K562 (cell line): ENCODE measurements around the gene SYNJ2. TPM values are rescaled to one million over a fixed set of nuclear protein-coding genes. Genes with fewer than 3 reads are reported as not detected.

Experiments
- ARID3B ChIP-seq: fragments of 250-450 bp; sonication (Bioruptor Pico); IDR thresholded peaks from 2 replicates; pipeline ENCODE4 v1.4.0; 2020; ENCODE audit warnings: borderline replicate concordance
- CC2D1A ChIP-seq: fragments of 450-650 bp; IDR thresholded peaks from 2 replicates; pipeline ENCODE4 v1.6.1; 2017; ENCODE audit warnings: mild to moderate bottlenecking
- CHCHD3 ChIP-seq: fragments of 250-450 bp; sonication (Bioruptor Pico); IDR thresholded peaks from 2 replicates; pipeline ENCODE4 v2.1.2; 2022; ENCODE audit warnings: mild to moderate bottlenecking
- CHD1 ChIP-seq: fragments of 200-600 bp; sonication (generic); IDR thresholded peaks from one replicate; pipeline ENCODE4 v1.6.1; 2012; ENCODE audit warnings: mild to moderate bottlenecking, moderate library complexity, low read length, inconsistent platforms
- ERF ChIP-seq: fragments of 450-650 bp; formaldehyde crosslinking; IDR thresholded peaks from 2 replicates; pipeline ENCODE4 v1.4.0; 2020; ENCODE audit warnings: mild to moderate bottlenecking, mixed read lengths
- HDAC2 ChIP-seq: fragments of 450-650 bp; IDR thresholded peaks from 2 replicates; pipeline ENCODE4 v1.6.1; 2016; ENCODE audit warnings: mild to moderate bottlenecking
- NFYB ChIP-seq: IDR thresholded peaks from 2 replicates; pipeline ENCODE4 v1.6.1; 2011; ENCODE audit warnings: mild to moderate bottlenecking, moderate library complexity; ENCODE audit not compliant: insufficient read length; ENCODE audit errors: extremely low read depth
- NR2F6 ChIP-seq: fragments of 450-650 bp; formaldehyde crosslinking; IDR thresholded peaks from 2 replicates; pipeline ENCODE4 v1.4.0; 2020; ENCODE audit warnings: mild to moderate bottlenecking
- PTTG1 ChIP-seq: fragments of 450-650 bp; IDR thresholded peaks from 2 replicates; pipeline ENCODE4 v1.6.1; 2016; ENCODE audit warnings: low read depth, mild to moderate bottlenecking, missing genetic modification characterization, missing compliant biosample characterization
- ZNF12 ChIP-seq: sonication (generic); formaldehyde crosslinking; IDR thresholded peaks from 2 replicates; pipeline ENCODE4 v1.4.0; 2020; ENCODE audit warnings: mild to moderate bottlenecking, missing genetic modification reagents
- ZNF316 ChIP-seq: fragments of 450-650 bp; IDR thresholded peaks from 2 replicates; pipeline ENCODE4 v1.6.1; 2016
- ZNF436 ChIP-seq: fragments of 250-450, 450-650 bp; sonication (Bioruptor Pico); formaldehyde crosslinking; IDR thresholded peaks from 2 replicates; pipeline ENCODE4 v1.7.0; 2020; ENCODE audit warnings: mild to moderate bottlenecking
- ZNF639 ChIP-seq, 2 experiments: fragments of 200-800 bp in 1 of 2; sonication (Bioruptor generic) in 1 of 2; sonication (generic) in 1 of 2; formaldehyde crosslinking in 1 of 2; IDR thresholded peaks in 1 of 2; conservative IDR thresholded peaks in 1 of 2; 2 replicates each; pipeline versions ENCODE4 v1.5.0 to v1.6.1; 2016 to 2020; ENCODE audit warnings: missing compliant biosample characterization in 1 of 2, missing genetic modification characterization in 1 of 2, missing genetic modification reagents in 1 of 2
- ZNF830 ChIP-seq: fragments of 250-450 bp; sonication (Bioruptor Pico); IDR thresholded peaks from 2 replicates; pipeline ENCODE4 v1.5.0; 2021; ENCODE audit warnings: mild to moderate bottlenecking
- polyA plus RNA-seq, 8 experiments: library from polyadenylated mRNA; depleted of rRNA in 4 of 8; stranded (reverse) in 5 of 8; unstranded in 3 of 8; fragments of >200 nt; fragmentation: Nextera tagmentation in 2 of 8; fragmentation: Illumina TruSeq in 1 of 8; extraction: Ambion mirVana in 2 of 8; extraction: Trizol in 1 of 8; gene quantifications; 2 replicates each; pipeline versions ENCODE4 v1.2.1 to v1.2.3, GENCODE V29; 2011 to 2014; ENCODE audit warnings: inconsistent platforms in 1 of 8, missing spikeins in 1 of 8
- total RNA-seq, 7 experiments: library from RNA; depleted of rRNA in 6 of 7; stranded (reverse); fragments of >200 nt in 6 of 7; fragmentation: Illumina TruSeq in 2 of 7; extraction: Trizol in 2 of 7; gene quantifications; 2 replicates each; pipeline versions ENCODE4 v1.2.1 to v1.2.3, GENCODE V29; 2011 to 2021; ENCODE audit warnings: low replicate concordance in 1 of 7
- TF ChIP-seq, protein P1 (sequence below): sonication (generic); formaldehyde crosslinking; IDR thresholded peaks from 2 replicates; pipeline ENCODE4 v1.8.0; 2022; ENCODE audit warnings: mild to moderate bottlenecking, missing genetic modification reagents, borderline replicate concordance
- TF ChIP-seq, protein P2 (sequence below): fragments of 450-650 bp; IDR thresholded peaks from 2 replicates; pipeline ENCODE4 v1.6.1; 2016; ENCODE audit warnings: low read depth, mild to moderate bottlenecking, moderate library complexity
- TF ChIP-seq, protein P3 (sequence below): sonication (generic); formaldehyde crosslinking; IDR thresholded peaks from 2 replicates; pipeline ENCODE4 v1.9.0; 2022; ENCODE audit warnings: mild to moderate bottlenecking, missing genetic modification reagents
- TF ChIP-seq, protein P4 (sequence below), 2 experiments: fragments of 450-650 bp in 1 of 2; sonication (generic) in 1 of 2; formaldehyde crosslinking in 1 of 2; IDR thresholded peaks in 1 of 2; conservative IDR thresholded peaks in 1 of 2; 2 replicates each; pipeline versions ENCODE4 v1.6.1 to v1.8.1; 2016 to 2023; ENCODE audit warnings: mild to moderate bottlenecking in 2 of 2, moderate library complexity in 2 of 2, inconsistent platforms in 1 of 2, missing genetic modification reagents in 1 of 2

SYNJ2 gene
- total and polyA plus RNA-seq, 9 of the 15 experiments (the other 6 are each of a cell fraction or from before 2014, with no cell fraction given), result 3.0 to 27.7 (median 17.8) TPM

DNA sequence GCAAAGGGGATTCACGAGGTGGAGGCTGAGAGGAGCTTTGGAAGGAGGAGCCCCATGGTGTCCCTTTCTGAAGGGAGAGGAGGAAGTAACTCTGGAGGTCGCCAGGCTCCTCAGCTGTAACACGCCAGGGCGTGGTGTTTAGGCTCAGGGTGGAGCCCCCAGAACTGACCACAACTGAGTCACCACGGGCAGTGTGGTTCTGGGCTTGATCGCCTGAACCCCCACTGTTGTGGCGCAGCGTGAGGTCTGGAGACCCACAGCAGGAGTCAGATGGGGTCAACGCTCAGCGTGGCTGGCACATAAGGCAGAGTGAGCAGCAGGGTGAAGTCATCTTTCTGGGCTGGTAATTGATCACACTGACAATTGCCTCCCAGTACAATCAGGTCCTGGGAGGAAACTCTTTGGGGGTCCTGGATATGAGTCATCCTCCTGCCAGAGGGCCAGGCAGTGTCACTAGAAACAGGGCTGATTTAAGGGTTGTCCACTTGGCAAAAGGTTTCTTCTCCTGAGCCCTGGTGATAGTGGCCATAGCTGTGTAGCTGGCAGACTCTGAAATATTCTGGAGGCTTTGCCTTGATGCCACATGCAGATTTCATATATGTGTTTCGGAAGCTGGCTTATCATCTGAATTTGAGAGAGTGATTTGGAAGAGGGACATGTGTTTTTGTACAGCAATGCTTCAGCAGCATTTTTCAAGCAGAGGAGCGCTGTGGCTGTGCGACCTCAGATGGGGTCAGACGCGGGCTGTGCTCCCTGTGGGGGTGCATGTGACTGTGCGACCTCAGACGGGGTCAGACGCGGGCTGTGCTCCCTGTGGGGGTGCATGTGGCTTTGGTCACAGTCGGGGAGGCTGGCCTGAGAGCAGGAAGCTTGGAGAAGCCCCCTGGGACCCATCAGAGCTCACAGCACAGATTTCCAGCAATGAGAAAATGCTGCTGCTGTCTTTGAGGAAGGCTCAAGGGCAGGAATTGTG is 50.0 kb downstream of the SYNJ2 start (continued):
- TF ChIP-seq, protein P1, sequence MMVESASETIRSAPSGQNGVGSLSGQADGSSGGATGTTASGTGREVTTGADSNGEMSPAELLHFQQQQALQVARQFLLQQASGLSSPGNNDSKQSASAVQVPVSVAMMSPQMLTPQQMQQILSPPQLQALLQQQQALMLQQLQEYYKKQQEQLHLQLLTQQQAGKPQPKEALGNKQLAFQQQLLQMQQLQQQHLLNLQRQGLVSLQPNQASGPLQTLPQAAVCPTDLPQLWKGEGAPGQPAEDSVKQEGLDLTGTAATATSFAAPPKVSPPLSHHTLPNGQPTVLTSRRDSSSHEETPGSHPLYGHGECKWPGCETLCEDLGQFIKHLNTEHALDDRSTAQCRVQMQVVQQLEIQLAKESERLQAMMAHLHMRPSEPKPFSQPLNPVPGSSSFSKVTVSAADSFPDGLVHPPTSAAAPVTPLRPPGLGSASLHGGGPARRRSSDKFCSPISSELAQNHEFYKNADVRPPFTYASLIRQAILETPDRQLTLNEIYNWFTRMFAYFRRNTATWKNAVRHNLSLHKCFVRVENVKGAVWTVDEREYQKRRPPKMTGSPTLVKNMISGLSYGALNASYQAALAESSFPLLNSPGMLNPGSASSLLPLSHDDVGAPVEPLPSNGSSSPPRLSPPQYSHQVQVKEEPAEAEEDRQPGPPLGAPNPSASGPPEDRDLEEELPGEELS, result no peak
- no peak for TF ChIP-seq ZNF436
- TF ChIP-seq ERF (CRISPR knock-in tag), result 0 out of 2 replicates have a peak, but pooled peaks have one; percentile 37
- TF ChIP-seq, protein P2, sequence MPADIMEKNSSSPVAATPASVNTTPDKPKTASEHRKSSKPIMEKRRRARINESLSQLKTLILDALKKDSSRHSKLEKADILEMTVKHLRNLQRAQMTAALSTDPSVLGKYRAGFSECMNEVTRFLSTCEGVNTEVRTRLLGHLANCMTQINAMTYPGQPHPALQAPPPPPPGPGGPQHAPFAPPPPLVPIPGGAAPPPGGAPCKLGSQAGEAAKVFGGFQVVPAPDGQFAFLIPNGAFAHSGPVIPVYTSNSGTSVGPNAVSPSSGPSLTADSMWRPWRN, result no peak
- no peak for TF ChIP-seq CHCHD3 (CRISPR knock-in tag)
- TF ChIP-seq ARID3B (CRISPR knock-in tag), result no peak
- TF ChIP-seq NR2F6, result no peak
- no peak for TF ChIP-seq NFYB
- TF ChIP-seq CHD1, result no peak
- TF ChIP-seq ZNF639 (CRISPR knock-in tag; conservative IDR thresholded peaks at IDR 0.05 in 1 of 2, IDR thresholded peaks at IDR 0.05 in 1 of 2), result no peak
- no peak for TF ChIP-seq HDAC2
- TF ChIP-seq ZNF830 (CRISPR knock-in tag), result no peak
- no peak for TF ChIP-seq ZNF12 (CRISPR knock-in tag)
- peak; percentile 53 for TF ChIP-seq ZNF316
- TF ChIP-seq, protein P3, sequence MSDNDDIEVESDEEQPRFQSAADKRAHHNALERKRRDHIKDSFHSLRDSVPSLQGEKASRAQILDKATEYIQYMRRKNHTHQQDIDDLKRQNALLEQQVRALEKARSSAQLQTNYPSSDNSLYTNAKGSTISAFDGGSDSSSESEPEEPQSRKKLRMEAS (CRISPR knock-in tag), result peak; percentile 65
- TF ChIP-seq, protein P4, sequence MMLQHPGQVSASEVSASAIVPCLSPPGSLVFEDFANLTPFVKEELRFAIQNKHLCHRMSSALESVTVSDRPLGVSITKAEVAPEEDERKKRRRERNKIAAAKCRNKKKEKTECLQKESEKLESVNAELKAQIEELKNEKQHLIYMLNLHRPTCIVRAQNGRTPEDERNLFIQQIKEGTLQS (IDR thresholded peaks at IDR 0.05), result peak; percentile 91
- TF ChIP-seq, protein P4 (CRISPR knock-in tag; conservative IDR thresholded peaks at IDR 0.05), result no peak; the same call in 1 of the 2 replicates
- TF ChIP-seq CC2D1A, result no peak
- no peak for TF ChIP-seq PTTG1 (tag)
